Activated CD8-positive, alpha-beta memory T cell treated with anti-CD3 and anti-CD28 coated beads for 36 hours (primary cell): Measurements from ENCODE around the gene ITGB2. TPM values are rescaled to one million over a fixed set of nuclear protein-coding genes. Genes with fewer than 3 reads are reported as not detected.

Source experiments
- CTCF ChIA-PET: fragments of 350-600 bp; sonication (Branson Sonifier 250); formaldehyde crosslinking; loops from one replicate; lab custom pipeline; 2021; ENCODE audit warnings: antibody characterized with exemption; lab: Charles Lee
- POLR2A ChIA-PET: fragments of 350-600 bp; sonication (Branson Sonifier 250); formaldehyde crosslinking; loops from one replicate; lab custom pipeline; 2021; ENCODE audit warnings: antibody characterized with exemption; lab: Charles Lee
- total RNA-seq, 2 experiments: library from RNA; stranded (reverse); gene quantifications; one replicate each; pipeline ENCODE4 v1.2.3, GENCODE V29; 2021

Gene ITGB2
- total RNA-seq, 2 experiments from 2014 or later = 197 to 216 TPM

DNA sequence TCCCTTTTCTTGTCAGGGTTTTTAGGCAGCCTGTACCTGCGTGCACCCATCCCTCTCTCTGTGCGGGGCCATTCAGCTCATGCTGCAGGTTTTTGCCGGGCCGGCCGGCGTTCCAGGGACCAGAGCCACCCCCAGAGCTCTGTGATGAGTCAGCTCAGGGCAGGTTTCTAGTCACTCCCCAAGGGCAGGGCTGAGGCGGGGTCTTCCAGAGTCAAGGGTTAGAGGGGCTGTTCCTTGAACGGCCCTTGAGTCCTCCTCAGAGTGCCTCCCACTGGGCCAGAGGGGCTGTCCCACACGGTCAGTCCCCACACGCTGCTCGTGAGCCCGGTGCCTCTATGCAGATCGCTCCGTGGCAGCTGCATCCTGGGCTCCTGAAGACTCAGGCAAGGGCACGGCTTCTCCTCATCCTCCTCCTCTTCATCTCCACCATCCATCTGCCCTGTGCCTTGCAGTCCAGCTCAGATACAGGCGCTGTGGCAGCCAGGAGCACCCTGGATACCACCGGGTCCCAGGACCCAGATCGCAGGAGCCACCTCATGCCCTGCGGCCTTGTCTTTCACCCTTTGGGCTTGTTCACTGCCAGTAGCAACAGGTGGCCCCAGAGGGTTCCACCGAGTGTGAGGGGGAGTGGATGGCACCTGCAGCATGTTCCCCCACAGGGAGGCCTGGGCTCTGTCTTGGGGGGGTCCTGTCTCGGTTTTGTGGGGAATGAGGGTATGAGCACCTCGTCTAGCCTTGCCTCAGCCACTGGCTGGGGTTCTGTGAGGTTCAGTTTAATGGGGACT, 36.5 kb upstream of the ITGB2 start:
- CTCF ChIA-PET = interaction anchor here (1.2 to 4.1 kb wide), 3 partner anchors 8 to 180 kb away, joined by 3 to 17 read pairs (median 6); no protein-coding TSS in a partner anchor
- POLR2A ChIA-PET = no interaction called here

DNA sequence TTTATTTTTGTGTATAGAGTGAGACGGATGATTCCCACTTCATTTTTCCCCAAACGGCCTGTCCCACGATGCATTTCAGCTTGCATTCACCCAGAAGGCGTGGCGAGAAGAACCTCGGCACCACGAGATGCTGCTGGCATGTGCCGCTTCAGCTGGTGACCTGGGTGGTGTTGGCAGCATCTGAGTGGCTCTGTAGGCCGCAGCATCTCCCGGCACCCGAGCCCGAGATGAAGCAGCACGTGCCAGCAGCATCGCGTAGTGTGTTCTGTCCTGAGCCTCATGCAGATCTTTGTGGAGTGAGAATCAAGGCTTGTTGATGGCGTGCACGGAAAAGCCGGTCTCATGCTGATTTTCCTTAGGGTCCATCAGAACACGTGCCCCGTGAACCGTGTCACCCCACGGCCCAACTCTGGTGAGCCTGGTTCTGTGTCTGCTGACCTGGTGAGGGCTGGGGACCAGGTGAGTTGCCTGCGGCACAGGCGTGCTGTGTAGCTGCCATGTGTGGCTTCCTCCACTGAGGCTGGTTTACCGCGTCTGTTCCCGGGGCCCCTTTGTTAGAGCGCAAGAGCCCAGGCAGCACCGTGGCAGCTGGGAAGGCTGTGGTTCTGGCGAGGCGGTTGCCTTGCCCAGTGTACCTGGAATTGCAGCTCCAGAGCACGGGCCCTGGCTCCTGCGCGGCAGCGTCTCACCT, 35.8 kb upstream of the ITGB2 start:
- ChIA-PET CTCF (interaction anchor here (1.2 to 4.1 kb wide), 2 partner anchors 172 to 181 kb away, joined by 3 to 17 read pairs; no protein-coding TSS in a partner anchor), POLR2A (no interaction called here)

DNA sequence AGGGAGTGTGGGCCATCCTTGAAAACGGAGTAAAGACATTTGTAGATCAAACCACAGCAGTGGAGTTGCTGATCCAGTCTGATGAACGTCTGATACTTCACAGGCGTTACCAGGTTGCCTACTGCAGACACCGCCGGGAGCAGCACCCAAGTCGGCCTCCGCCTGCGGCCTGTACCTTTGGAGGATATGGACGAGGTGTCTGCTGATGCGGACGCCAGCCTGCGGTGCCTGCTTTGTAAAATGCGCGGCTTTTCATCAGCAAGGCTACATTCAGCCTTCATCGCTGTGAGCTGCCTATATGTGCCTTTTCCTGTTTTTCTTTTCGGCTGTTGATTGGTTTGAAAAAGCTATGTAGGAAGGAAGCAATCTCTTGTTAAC, 35.1 kb upstream of the ITGB2 start:
- ChIA-PET CTCF (interaction anchor here (1.2 to 4.1 kb wide), 2 partner anchors 173 to 182 kb away, joined by 3 to 17 read pairs; no protein-coding TSS in a partner anchor), POLR2A (no interaction called here)

DNA sequence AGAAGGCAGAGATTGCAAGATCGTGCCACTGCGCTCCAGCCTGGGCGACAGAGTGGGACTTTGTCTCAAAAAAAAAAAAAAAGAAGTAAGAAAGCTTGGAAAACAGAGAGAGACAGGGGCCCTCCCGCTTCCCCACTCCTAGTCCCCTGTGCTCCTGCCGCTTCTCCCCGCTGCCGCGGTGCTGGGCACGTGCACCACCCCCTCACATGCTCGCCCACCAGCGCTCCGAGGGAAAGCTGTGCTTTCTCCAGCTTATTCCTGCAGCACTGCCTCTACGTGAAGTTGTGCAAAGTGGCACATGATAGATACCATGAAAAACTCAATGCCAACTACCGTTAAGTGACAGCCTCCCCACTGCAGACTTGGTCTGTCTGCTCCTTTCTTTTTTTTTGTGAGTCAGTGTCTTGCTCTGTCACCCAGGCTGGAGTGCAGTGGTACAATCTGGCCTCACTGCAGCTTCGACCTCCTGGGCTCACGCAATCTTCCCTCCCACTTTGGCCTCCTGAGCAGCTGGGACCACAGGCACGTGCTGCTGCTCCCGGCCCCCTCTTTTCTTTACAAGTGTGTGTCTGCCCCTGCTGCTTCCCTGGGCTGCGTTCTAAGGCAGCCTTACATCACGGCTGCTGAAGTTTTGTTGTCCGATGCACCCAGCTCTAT, 34.6 kb upstream of the ITGB2 start:
- ChIA-PET CTCF (interaction anchor here (1.4 to 4.1 kb wide), 2 partner anchors 174 to 181 kb away, joined by 4 to 17 read pairs; no protein-coding TSS in a partner anchor), POLR2A (no interaction called here)

DNA sequence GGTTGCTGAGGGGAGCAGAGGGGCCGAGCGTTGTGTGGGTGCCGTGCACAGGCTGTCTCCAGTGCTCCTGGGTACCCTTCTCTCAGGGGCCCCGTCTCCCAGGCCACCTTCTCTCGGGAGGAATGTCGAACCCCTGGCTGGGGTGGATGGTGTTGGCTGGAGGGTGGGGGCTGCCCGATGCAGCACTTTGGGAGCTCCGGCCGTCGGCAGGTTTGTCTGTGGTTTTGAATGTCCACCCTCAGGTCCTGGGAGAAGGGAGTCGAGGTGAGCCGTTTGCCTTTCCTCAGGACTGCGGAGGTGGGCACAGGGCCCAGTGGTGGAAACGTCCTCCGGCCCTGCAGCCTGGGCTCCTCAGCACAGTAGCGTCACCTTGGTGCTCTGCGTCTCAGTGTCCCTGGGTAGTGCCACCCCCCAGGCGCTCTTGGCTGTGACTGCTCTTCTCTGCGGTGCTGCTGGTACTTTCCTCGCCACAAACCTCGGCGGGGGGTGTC, 33.6 kb upstream of the ITGB2 start:
- ChIA-PET POLR2A (no interaction called here), CTCF (interaction anchor here (1.4 to 4.1 kb wide), 2 partner anchors 175 to 182 kb away, joined by 4 to 17 read pairs; no protein-coding TSS in a partner anchor)

DNA sequence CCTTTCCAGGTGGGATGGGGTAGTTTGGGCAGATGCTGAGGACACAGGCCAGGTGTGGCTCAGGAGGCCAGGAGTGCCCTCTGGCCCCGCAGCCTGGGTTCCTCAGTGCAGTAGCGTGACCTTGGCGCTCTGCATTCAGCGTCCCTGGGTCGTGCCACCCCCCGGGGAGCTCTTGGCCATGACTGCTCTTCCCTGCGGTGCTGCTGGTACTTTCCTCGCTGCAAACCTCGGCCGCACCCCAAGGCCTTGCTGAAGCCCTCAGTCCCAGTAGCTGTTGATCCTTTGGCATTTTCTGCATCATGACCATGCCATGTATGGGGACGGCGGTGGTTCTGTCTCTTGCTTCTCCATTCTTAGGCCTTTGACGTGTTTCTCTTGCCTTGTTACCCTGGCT, 32.9 kb upstream of the ITGB2 start:
- ChIA-PET CTCF (interaction anchor here (1.0 to 2.1 kb wide), 2 partner anchors 11 to 184 kb away, joined by 4 to 18 read pairs; no protein-coding TSS in a partner anchor), POLR2A (no interaction called here)

DNA sequence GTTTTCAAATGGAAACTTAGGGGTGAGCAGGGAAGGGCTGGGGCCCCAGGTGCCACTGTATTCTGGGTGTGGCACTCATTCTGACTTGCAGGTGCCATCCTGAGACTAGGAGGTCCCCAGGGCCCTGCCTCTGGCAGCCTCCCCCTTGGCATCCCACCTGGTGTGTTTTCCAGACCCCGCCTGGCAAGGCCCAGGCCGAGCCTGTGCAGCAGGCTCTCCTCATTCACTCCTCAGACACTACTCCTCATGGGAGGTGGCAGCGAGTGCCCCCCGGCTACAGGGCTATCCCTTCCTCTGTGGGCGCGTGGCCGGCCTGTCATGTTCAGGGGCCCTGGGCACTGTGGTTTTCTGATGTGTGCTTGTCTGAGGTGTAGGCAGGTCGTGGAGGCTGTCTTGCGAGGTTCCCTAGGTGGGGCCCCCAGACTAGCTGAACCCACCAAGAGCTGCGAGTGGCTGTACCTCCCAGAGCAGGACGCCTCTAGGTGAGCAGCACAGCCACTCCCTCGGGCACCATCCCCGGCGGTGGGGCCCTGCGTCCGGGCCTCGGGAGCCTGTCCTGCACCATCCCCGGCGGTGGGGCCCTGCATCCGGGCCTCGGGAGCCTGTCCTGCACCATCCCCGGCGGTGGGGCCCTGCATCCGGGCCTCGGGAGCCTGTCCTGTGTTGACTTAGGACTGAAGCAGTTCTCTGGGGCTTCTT, 32.4 kb upstream of the ITGB2 start:
- POLR2A ChIA-PET = interaction anchor here (1.2 kb wide), 1 partner anchor 13 kb away, joined by 3 read pairs; the partner anchor contains the start of gene SLX9
- CTCF ChIA-PET = interaction anchor here (1.0 to 2.1 kb wide), 2 partner anchors 12 to 185 kb away, joined by 4 to 18 read pairs; no protein-coding TSS in a partner anchor

DNA sequence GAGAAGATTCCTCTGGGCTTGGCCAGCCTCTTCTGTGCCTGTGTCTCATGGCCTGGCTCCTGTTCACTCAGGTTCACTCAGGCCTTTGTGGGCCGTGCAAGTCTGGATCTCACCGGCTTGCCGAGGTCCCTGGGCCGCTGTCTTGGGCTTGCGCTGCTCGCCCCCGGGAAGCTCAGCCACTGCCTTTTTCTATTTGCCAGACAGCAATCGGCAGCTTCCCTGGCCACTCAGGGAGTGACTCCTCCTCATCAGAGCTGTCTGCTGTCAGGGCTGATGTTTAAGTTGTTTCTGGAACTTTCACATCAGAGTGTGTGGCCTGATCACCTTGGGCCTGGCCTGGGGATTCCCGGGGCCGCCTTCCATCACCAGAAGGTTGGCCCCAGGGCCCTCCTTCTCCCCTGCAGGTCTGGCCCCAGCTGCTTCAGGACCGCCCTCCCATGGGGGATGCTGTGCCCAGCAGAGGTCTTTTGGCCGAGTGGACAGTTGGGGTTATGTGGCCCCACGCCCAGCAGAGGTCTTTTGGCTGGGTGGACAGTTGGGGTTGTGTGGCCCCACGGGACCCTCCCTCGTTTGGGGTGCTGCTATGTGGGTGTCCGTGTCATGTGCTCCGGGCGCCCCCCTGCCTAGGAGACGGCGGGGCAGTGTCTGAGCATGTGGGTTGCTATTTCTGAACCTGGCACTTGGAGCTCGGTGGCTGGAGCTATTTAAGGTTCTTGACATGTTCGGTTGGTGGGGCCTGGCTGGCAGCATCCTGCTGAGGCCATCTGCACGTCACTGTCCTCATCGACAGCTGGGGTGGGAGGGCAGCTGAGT, 31.6 kb upstream of the ITGB2 start:
- ChIA-PET POLR2A (interaction anchor here (1.2 kb wide), 1 partner anchor 12 kb away, joined by 3 read pairs; the partner anchor contains the start of gene SLX9), CTCF (interaction anchor here (1.0 to 2.1 kb wide), 3 partner anchors 11 to 185 kb away, joined by 3 to 18 read pairs (median 3); no protein-coding TSS in a partner anchor)

DNA sequence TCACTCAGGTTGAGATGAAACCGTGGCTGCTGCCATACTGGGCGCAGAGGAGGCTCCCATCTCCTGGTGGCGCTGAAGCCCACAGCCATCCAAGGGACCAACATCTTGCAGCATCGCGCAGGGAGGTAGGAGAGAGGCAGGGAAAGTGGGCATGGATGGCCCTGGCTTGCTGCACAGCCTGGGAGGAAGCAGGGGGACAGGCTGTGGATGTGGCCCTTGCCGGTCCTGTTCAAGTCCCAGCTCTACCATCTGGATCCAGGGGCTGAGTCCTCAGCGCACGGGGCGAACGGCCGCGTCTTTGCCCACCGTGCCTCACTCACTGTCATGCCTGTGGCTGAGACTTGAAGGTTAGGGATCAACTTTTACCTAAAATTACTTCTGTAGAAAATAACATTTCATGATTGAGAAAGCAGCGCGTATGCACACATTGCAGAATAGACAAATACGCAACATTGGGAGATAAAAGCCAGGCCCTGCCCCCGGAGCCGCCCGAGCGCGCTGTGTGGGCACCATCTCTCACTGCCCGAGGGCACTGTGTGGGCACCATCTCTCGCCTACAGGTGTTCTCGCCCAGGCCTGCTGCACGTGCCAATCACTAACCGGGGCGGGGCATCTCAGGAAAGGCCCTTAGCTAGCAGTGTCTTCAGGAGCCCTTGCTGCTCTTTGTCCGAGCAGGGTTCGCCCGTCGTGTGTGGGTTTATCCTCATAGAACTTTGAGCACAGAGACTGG, 30.7 kb upstream of the ITGB2 start:
- CTCF ChIA-PET = interaction anchor here (1.0 to 4.6 kb wide), 6 partner anchors 10 to 187 kb away, joined by 3 to 59 read pairs (median 17); partner anchors contain the start of gene SLX9

DNA sequence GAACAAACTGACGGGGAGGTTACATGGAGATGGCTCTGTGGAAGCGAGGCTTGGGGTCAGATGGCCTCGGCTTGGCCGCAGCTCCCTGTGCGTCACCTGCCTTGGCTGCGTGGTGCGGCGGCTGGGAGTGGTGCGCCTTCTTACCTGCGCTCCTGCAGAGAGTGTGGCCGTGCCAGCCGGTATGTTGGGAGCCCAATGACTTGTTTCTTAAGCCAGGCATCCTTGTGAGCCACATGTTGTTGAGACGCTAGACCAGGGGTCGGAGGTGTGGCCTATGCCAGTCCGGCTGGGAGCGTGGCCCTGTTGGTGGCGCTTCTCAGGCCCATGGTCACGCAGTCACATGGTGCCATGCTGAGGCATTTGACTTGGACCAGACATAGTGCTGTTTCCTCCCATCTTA, 29.7 kb upstream of the ITGB2 start:
- CTCF ChIA-PET = interaction anchor here (0.7 to 4.6 kb wide), 19 partner anchors 8 to 214 kb away, joined by 3 to 59 read pairs (median 4); partner anchors contain the start of gene SLX9

More for the DNA sequence above, 30.7 kb upstream of the ITGB2 start:
- POLR2A ChIA-PET = interaction anchor here (1.2 kb wide), 1 partner anchor 12 kb away, joined by 3 read pairs; the partner anchor contains the start of gene SLX9

DNA sequence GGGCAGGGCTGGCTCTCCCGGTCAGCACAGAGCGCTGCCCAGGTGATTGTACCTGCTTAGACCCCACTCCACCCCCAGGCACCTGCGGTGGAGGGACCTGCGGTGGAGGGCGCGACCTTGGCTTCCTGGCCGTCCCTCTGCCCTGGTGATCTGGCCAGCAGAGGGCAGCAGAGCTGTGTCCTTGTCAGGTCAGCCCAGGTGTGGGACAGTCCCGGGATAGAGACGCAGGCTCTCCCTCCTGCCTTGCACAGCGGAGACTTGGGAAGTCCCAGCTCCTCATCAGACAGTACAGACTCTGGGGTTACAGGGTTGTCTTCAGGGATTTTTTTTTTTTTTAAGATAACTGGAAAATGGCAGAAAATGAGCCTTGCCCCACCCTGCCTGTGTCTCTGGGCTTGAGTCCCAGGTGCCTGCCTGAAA, 29.1 kb upstream of the ITGB2 start:
- CTCF ChIA-PET = interaction anchor here (0.6 to 4.6 kb wide), 19 partner anchors 9 to 256 kb away, joined by 3 to 59 read pairs (median 4); partner anchors contain the start of gene SLX9
- POLR2A ChIA-PET = interaction anchor here (0.7 kb wide), 1 partner anchor 181 kb away, joined by 3 read pairs; no protein-coding TSS in a partner anchor

More for the DNA sequence above, 29.7 kb upstream of the ITGB2 start:
- POLR2A ChIA-PET = no interaction called here

DNA sequence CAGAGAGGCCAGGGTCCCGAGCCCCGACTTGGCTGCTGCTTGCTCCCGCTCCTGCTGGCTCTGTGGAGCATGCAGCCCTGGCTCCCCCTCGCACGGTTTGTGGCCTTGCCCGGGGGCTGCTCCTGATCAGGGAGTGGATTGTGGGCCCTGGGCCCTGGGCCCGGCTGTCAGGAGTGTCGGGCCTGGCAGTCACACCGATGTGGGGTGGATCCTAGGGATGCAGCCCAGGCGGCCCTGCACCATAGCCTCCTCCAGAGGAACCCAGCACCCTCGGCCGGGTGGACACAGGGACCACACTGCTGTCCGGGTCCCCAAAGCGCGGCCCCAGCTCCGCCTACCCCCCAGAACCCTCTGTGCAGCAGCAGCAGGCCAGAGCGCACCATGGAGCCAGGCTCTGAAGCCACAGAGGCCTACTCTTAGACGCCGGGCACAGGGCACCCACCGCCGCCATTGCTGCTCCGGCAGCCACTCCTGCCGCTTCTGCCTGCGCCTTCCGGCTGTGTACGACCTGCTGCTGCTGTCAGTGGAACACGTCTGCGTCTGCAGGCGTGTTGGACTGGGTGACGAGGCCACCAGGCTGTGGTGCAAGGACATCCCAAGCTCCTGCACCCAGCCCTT, 28.6 kb upstream of the ITGB2 start:
- CTCF ChIA-PET = interaction anchor here (0.6 to 4.6 kb wide), 16 partner anchors 8 to 256 kb away, joined by 3 to 59 read pairs (median 4); partner anchors contain the start of gene SLX9
- POLR2A ChIA-PET = interaction anchor here (0.7 kb wide), 1 partner anchor 181 kb away, joined by 3 read pairs; no protein-coding TSS in a partner anchor

DNA sequence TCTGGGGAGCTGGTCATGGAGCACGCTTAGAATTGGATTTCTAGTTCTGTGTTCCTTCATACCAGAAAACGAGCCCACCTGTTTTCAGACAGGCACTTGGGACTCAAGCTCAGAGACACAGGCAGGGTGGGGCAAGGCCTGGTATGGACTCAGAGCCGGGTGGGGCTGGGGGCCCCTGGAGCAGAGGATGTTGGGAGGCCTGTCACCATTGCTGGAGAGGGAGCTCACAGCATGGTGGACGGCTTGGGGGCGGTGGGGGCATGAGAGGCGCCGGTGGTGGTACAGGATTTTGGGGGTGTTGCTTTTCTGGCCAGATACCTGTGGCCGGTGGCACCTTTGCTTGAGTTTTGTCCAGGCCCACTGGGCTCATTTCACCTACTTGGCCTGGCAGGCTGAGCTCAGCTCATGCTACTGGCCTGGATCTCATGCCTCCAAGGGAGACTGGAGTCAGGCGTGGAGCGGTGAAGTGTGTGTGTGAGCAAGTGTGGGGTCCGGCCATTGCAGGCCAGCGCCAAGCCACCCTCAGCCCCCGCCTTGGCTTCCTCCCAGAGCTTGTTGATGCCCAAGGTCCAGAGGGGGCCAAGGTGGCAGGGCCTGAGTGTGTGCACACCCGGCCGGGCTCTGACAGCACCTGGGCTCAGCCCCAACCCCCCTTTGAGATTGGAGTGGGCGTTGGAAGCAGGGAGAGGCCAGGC, 27.9 kb upstream of the ITGB2 start:
- ChIA-PET CTCF (interaction anchor here (0.6 to 4.6 kb wide), 9 partner anchors 8 to 189 kb away, joined by 3 to 59 read pairs (median 7); partner anchors contain the start of gene SLX9), POLR2A (no interaction called here)

DNA sequence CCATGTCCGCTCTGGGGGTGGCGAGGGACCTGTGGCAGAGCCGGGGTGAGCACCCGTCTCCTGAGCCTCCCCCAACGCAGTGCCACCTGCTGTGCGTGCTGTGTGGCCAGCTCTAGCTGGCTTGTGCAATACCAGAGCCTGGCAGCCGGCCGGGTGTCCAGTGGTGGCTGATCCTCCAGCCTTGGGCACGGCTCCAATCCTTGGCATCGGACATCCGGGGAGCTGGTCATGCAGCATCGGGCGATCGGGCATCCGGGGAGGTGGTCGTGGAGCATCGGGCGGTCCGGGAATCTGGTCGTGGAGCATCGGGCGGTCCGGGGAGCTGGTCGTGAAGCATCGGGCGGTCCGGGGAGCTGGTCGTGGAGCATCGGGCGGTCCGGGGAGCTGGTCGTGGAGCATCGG, 27.2 kb upstream of the ITGB2 start:
- CTCF ChIA-PET = interaction anchor here (1.4 to 4.6 kb wide), 6 partner anchors 7 to 190 kb away, joined by 3 to 59 read pairs (median 10); partner anchors contain the start of gene SLX9
- POLR2A ChIA-PET = no interaction called here
